SH-SY5Y (cell line): ENCODE measurements around the gene SF3A1.

Source experiments
- GATA2 ChIP-seq: IDR thresholded peaks from 2 replicates; pipeline ENCODE4 v1.6.1; 2011; ENCODE audit warnings: mild to moderate bottlenecking, low read depth, low read length
- GATA3 ChIP-seq: IDR thresholded peaks from 2 replicates; pipeline ENCODE4 v1.6.1; 2011; ENCODE audit warnings: low read depth, mild to moderate bottlenecking, low read length, moderate library complexity

- TF ChIP-seq GATA3 = no peak
- no peak for TF ChIP-seq GATA2
These were observed 71.4 kb downstream of the SF3A1 start for GRCh38 chr22:30285176-30285845.
